ENCODE data around the gene PDE4DIP. TPM values are rescaled to one million over a fixed set of nuclear protein-coding genes. Genes with fewer than 3 reads are reported as not detected.
"Not testable (repeated sequence)": the region's sequence is repeated elsewhere in the genome, so short reads cannot be mapped to it uniquely, and the experiment has no call there.

PDE4DIP gene
- total RNA-seq, 4 donors from 2014 or later = 91.1 to 132 (median 105) TPM

- not testable (repeated sequence) for H3K4me1 ChIP-seq, H3K4me3 ChIP-seq, H3K36me3 ChIP-seq, H3K9me3 ChIP-seq, DNase-seq, H3K27me3 ChIP-seq
- H3K27ac ChIP-seq = peak overlapping the region in 2 of 4 donors; percentile 65 to 72
Observed at GRCh38 chr1:148962127-148962857, 118.1 kb downstream of the PDE4DIP start.

- not testable (repeated sequence) for H3K36me3 ChIP-seq, H3K9me3 ChIP-seq, H3K27me3 ChIP-seq, H3K4me1 ChIP-seq, H3K27ac ChIP-seq, DNase-seq, H3K4me3 ChIP-seq
Observed at GRCh38 chr1:148966084-148966483, 121.9 kb downstream of the PDE4DIP start.

- H3K27me3 ChIP-seq, H3K9me3 ChIP-seq, H3K4me1 ChIP-seq: not testable (repeated sequence)
Observed at GRCh38 chr1:148967580-148967979, 123.4 kb downstream of the PDE4DIP start.

GRCh38 chr1:148968682-148969081 is 124.5 kb downstream of the PDE4DIP start:
- H3K36me3 ChIP-seq, H3K9me3 ChIP-seq, H3K27me3 ChIP-seq, H3K4me3 ChIP-seq, H3K4me1 ChIP-seq, H3K27ac ChIP-seq, DNase-seq: not testable (repeated sequence)

More at GRCh38 chr1:148967580-148967979, 123.4 kb downstream of the PDE4DIP start:
- DNase-seq, H3K36me3 ChIP-seq, H3K4me3 ChIP-seq, H3K27ac ChIP-seq: not testable (repeated sequence)

- not testable (repeated sequence) for H3K4me1 ChIP-seq, H3K4me3 ChIP-seq, DNase-seq, H3K27me3 ChIP-seq, H3K36me3 ChIP-seq, H3K27ac ChIP-seq, H3K9me3 ChIP-seq
Observed at GRCh38 chr1:148969126-148969525, 124.9 kb downstream of the PDE4DIP start.

- H3K4me3 ChIP-seq, DNase-seq, H3K27ac ChIP-seq, H3K27me3 ChIP-seq, H3K4me1 ChIP-seq, H3K9me3 ChIP-seq: not testable (repeated sequence)
- peaks cover 0 to 35% (median 0%) of the 10 kb centered on the region in 3 donors for H3K36me3 ChIP-seq
Observed at GRCh38 chr1:148975453-148975852, 131.2 kb downstream of the PDE4DIP start.

- H3K36me3 ChIP-seq = peaks cover 0 to 40% (median 0%) of the 10 kb centered on the region in 3 donors
- H3K27me3 ChIP-seq, H3K4me3 ChIP-seq, H3K4me1 ChIP-seq, H3K27ac ChIP-seq, H3K9me3 ChIP-seq, DNase-seq: not testable (repeated sequence)
Observed at GRCh38 chr1:148975866-148976537, 131.8 kb downstream of the PDE4DIP start.

- peaks cover 0 to 58% (median 0%) of the 10 kb centered on the region in 3 donors for H3K36me3 ChIP-seq
- DNase-seq, H3K9me3 ChIP-seq, H3K4me3 ChIP-seq, H3K27me3 ChIP-seq, H3K4me1 ChIP-seq, H3K27ac ChIP-seq: not testable (repeated sequence)
Observed at GRCh38 chr1:148977785-148978184, 133.6 kb downstream of the PDE4DIP start.

GRCh38 chr1:148989378-148989777 is 145.2 kb downstream of the PDE4DIP start:
- H3K36me3 ChIP-seq, H3K9me3 ChIP-seq, H3K4me3 ChIP-seq, DNase-seq, H3K27me3 ChIP-seq, H3K4me1 ChIP-seq: not testable (repeated sequence)
- H3K27ac ChIP-seq = peak overlapping the region in 2 of 4 donors; percentile 26 to 41

GRCh38 chr1:148990233-148990788 is 146.1 kb downstream of the PDE4DIP start:
- not testable (repeated sequence) for DNase-seq

GRCh38 chr1:148991818-148992217 is 147.6 kb downstream of the PDE4DIP start:
- H3K9me3 ChIP-seq, H3K36me3 ChIP-seq, DNase-seq, H3K27me3 ChIP-seq, H3K27ac ChIP-seq, H3K4me1 ChIP-seq, H3K4me3 ChIP-seq: not testable (repeated sequence)

More at GRCh38 chr1:148990233-148990788, 146.1 kb downstream of the PDE4DIP start:
- peak overlapping the region in 2 of 4 donors; percentile 26 to 41 for H3K27ac ChIP-seq
- not testable (repeated sequence) for H3K36me3 ChIP-seq, H3K4me1 ChIP-seq, H3K9me3 ChIP-seq, H3K4me3 ChIP-seq, H3K27me3 ChIP-seq

GRCh38 chr1:148992364-148992763 is 148.1 kb downstream of the PDE4DIP start:
- not testable (repeated sequence) for DNase-seq, H3K36me3 ChIP-seq, H3K4me1 ChIP-seq, H3K27me3 ChIP-seq, H3K27ac ChIP-seq, H3K4me3 ChIP-seq, H3K9me3 ChIP-seq

- H3K9me3 ChIP-seq, H3K36me3 ChIP-seq, DNase-seq: not testable (repeated sequence)
Observed at GRCh38 chr1:148996449-148997224, 152.4 kb downstream of the PDE4DIP start.

GRCh38 chr1:148997405-148997804 is 153.2 kb downstream of the PDE4DIP start:
- not testable (repeated sequence) for DNase-seq, H3K9me3 ChIP-seq, H3K4me3 ChIP-seq, H3K27ac ChIP-seq, H3K36me3 ChIP-seq, H3K4me1 ChIP-seq, H3K27me3 ChIP-seq

More at GRCh38 chr1:148996449-148997224, 152.4 kb downstream of the PDE4DIP start:
- H3K4me1 ChIP-seq, H3K27me3 ChIP-seq, H3K4me3 ChIP-seq, H3K27ac ChIP-seq: not testable (repeated sequence)

All from Peyer's patch (tissue), 4 donors.